Measurements from ENCODE around the gene RELB.

GRCh38 chr19:44958090-44958489, 43.2 kb upstream of the RELB start:
- TF ChIP-seq CTCF (IDR thresholded peaks at IDR 0.05) (no peak), POLR2A (IDR thresholded peaks at IDR 0.05) (no peak)
